ENCODE measurements around the gene BCAS3. TPM values are rescaled to one million over a fixed set of nuclear protein-coding genes. Genes with fewer than 3 reads are reported as not detected.
A peak's percentile ranks its signal among the peaks of the same experiment; 100 is the strongest.

Gene BCAS3
- total RNA-seq, 2 donors from 2014 or later: 12.0 to 15.6 TPM

- DNase-seq (ENCODE audit: low spot score): no peak
- H3K27ac ChIP-seq: peak overlapping the region; percentile 64 to 86
These were observed 818 bp upstream of the BCAS3 start for GRCh38 chr17:60676758-60677307.

GRCh38 chr17:60678118-60678444 lies 430 bp downstream of the BCAS3 start:
- Histone ChIP-seq H3K4me1 (peaks cover 0 to 14% of the 10 kb centered on the region in 2 donors), H3K4me3 (peak overlapping the region; percentile 67 to 92), H3K27ac (peak overlapping the region; percentile 64 to 86), H3K36me3 (no peaks in the 10 kb centered on the region), H3K9me3 (no peaks in the 10 kb centered on the region), H3K27me3 (no peaks in the 10 kb centered on the region)
- no peak for DNase-seq (ENCODE audit: low spot score)
- no peak for TF ChIP-seq CTCF (IDR thresholded peaks at IDR 0.05)

More at GRCh38 chr17:60676758-60677307, 818 bp upstream of the BCAS3 start:
- Histone ChIP-seq H3K9me3 (no peaks in the 10 kb centered on the region), H3K36me3 (no peaks in the 10 kb centered on the region), H3K27me3 (no peaks in the 10 kb centered on the region), H3K4me3 (peak overlapping the region; percentile 67 to 92), H3K4me1 (peaks cover 0 to 14% of the 10 kb centered on the region in 2 donors)
- TF ChIP-seq CTCF (IDR thresholded peaks at IDR 0.05): no peak

GRCh38 chr17:60679287-60679686 lies 1.6 kb downstream of the BCAS3 start:
- H3K27me3 ChIP-seq: no peaks in the 10 kb centered on the region
- no peak for TF ChIP-seq CTCF (IDR thresholded peaks at IDR 0.05)
- H3K9me3 ChIP-seq: no peaks in the 10 kb centered on the region
- no peak for DNase-seq (ENCODE audit: low spot score)
- H3K27ac ChIP-seq: no peak overlapping the region
- H3K4me3 ChIP-seq: no peak overlapping the region
- peaks cover 0 to 14% of the 10 kb centered on the region in 2 donors for H3K4me1 ChIP-seq
- H3K36me3 ChIP-seq: no peaks in the 10 kb centered on the region

- no peaks in the 10 kb centered on the region for H3K27me3 ChIP-seq
- no peak for TF ChIP-seq CTCF (IDR thresholded peaks at IDR 0.05)
- no peak overlapping the region for H3K27ac ChIP-seq
- peaks cover 0 to 14% of the 10 kb centered on the region in 2 donors for H3K4me1 ChIP-seq
- no peaks in the 10 kb centered on the region for H3K9me3 ChIP-seq
- H3K36me3 ChIP-seq: no peaks in the 10 kb centered on the region
- no peak overlapping the region for H3K4me3 ChIP-seq
- no peak for DNase-seq (ENCODE audit: low spot score)
These were observed 3.1 kb downstream of the BCAS3 start for GRCh38 chr17:60680754-60681153.

GRCh38 chr17:60685437-60685836 lies 7.8 kb downstream of the BCAS3 start:
- Histone ChIP-seq H3K9me3 (no peaks in the 10 kb centered on the region), H3K27me3 (no peaks in the 10 kb centered on the region), H3K4me1 (no peaks in the 10 kb centered on the region), H3K27ac (no peak overlapping the region), H3K4me3 (no peak overlapping the region), H3K36me3 (peaks cover 11% of the 10 kb centered on the region)
- no peak for TF ChIP-seq CTCF (IDR thresholded peaks at IDR 0.05)
- no peak for DNase-seq (ENCODE audit: low spot score)

GRCh38 chr17:60695960-60696359 lies 18.3 kb downstream of the BCAS3 start:
- Histone ChIP-seq H3K36me3 (peaks cover 6% of the 10 kb centered on the region), H3K4me3 (no peak overlapping the region), H3K27ac (no peak overlapping the region), H3K9me3 (no peaks in the 10 kb centered on the region), H3K27me3 (no peaks in the 10 kb centered on the region), H3K4me1 (no peaks in the 10 kb centered on the region)
- TF ChIP-seq CTCF (IDR thresholded peaks at IDR 0.05): no peak
- no peak for DNase-seq (ENCODE audit: low spot score)
